Calu3 (cell line): ENCODE results near the gene TUT7. TPM values are rescaled to one million over a fixed set of nuclear protein-coding genes. Genes with fewer than 3 reads are reported as not detected.

Experiments used
- BruUV-seq: library from RNA; stranded (reverse); fragments of 400-500 nt; replicated peaks from 2 replicates; lab custom pipeline; 2021; lab: Mats Ljungman, UMichigan
- CTCF ChIA-PET: fragments of 300-600 bp; sonication (Branson Sonifier 250); formaldehyde crosslinking; loops from one replicate; lab custom pipeline; 2022; ENCODE audit warnings: antibody characterized with exemption; lab: Charles Lee
- DNase-seq: peaks from one replicate; pipeline ENCODE4 v3.0.0; 2022
- H3K27ac Mint-ChIP-seq: one replicate; pipeline ENCODE4 v1.8.0; 2022; ENCODE audit warnings: mixed read lengths; ENCODE audit not compliant: unreplicated experiment
- H3K27me3 Mint-ChIP-seq: one replicate; pipeline ENCODE4 v1.8.0; 2022; ENCODE audit warnings: mixed read lengths; ENCODE audit not compliant: unreplicated experiment
- H3K36me3 Mint-ChIP-seq: one replicate; pipeline ENCODE4 v1.8.0; 2022; ENCODE audit warnings: mild to moderate bottlenecking, moderate library complexity, mixed read lengths; ENCODE audit not compliant: insufficient read depth, unreplicated experiment
- H3K4me1 Mint-ChIP-seq: one replicate; pipeline ENCODE4 v1.8.0; 2022; ENCODE audit warnings: mild to moderate bottlenecking, low read depth, mixed read lengths; ENCODE audit not compliant: unreplicated experiment
- H3K4me3 Mint-ChIP-seq: one replicate; pipeline ENCODE4 v1.8.0; 2022; ENCODE audit warnings: mild to moderate bottlenecking, low read depth, moderate library complexity, mixed read lengths; ENCODE audit not compliant: unreplicated experiment
- H3K9me3 Mint-ChIP-seq: one replicate; pipeline ENCODE4 v1.8.0; 2022; ENCODE audit warnings: low read depth, mixed read lengths; ENCODE audit not compliant: unreplicated experiment
- CTCF ChIP-seq: fragments of 200-600 bp; IDR thresholded peaks from one replicate; pipeline ENCODE4 v1.8.0; 2022; ENCODE audit warnings: antibody characterized with exemption; ENCODE audit not compliant: unreplicated experiment
- intact Hi-C: fragments of 100-400 bp; cut with micrococcal nuclease; formaldehyde crosslinking; loops from one replicate; pipeline ENCODE4 v1.10.0; 2022; ENCODE audit not compliant: unreplicated experiment
- total RNA-seq: library from RNA; stranded (reverse); gene quantifications from 2 replicates; pipeline ENCODE4 v1.2.3, GENCODE V29; 2022

TUT7 gene
- total RNA-seq, 1 experiment from 2014 or later = 16.2 TPM

GRCh38 chr9:86287013-86287412 lies 67.2 kb downstream of the TUT7 start:
- CTCF ChIA-PET = no interaction called here
- intact Hi-C loops = no loop called here

GRCh38 chr9:86286278-86286677 lies 67.9 kb downstream of the TUT7 start:
- no peak overlapping the region for H3K27ac Mint-ChIP-seq
- intact Hi-C loops = no loop called here
- no peaks in the 10 kb centered on the region for H3K9me3 Mint-ChIP-seq
- no peak for TF ChIP-seq CTCF
- CTCF ChIA-PET = no interaction called here
- H3K36me3 Mint-ChIP-seq = peaks cover 30% of the 10 kb centered on the region
- no peak for DNase-seq
- peaks cover 11% of the 10 kb centered on the region for H3K4me1 Mint-ChIP-seq
- no TSS peak for BruUV-seq
- no peak overlapping the region for H3K4me3 Mint-ChIP-seq
- no peaks in the 10 kb centered on the region for H3K27me3 Mint-ChIP-seq

More at GRCh38 chr9:86287013-86287412, 67.2 kb downstream of the TUT7 start:
- Mint-ChIP-seq H3K36me3 (peaks cover 22% of the 10 kb centered on the region), H3K27me3 (no peaks in the 10 kb centered on the region), H3K27ac (no peak overlapping the region), H3K4me1 (peaks cover 11% of the 10 kb centered on the region), H3K9me3 (no peaks in the 10 kb centered on the region), H3K4me3 (no peak overlapping the region)
- no TSS peak for BruUV-seq
- no peak for DNase-seq
- TF ChIP-seq CTCF = no peak

- BruUV-seq = no TSS peak
- Mint-ChIP-seq H3K4me1 (peaks cover 11% of the 10 kb centered on the region), H3K27me3 (no peaks in the 10 kb centered on the region), H3K27ac (no peak overlapping the region), H3K4me3 (no peak overlapping the region), H3K36me3 (peaks cover 23% of the 10 kb centered on the region), H3K9me3 (no peaks in the 10 kb centered on the region)
- intact Hi-C loops = no loop called here
- CTCF ChIA-PET = no interaction called here
- no peak for DNase-seq
- no peak for TF ChIP-seq CTCF
Observed at GRCh38 chr9:86285261-86285660, 68.9 kb downstream of the TUT7 start.

GRCh38 chr9:86282979-86283535 lies 71.2 kb downstream of the TUT7 start:
- H3K36me3 Mint-ChIP-seq = peaks cover 23% of the 10 kb centered on the region
- TSS peak; percentile 68 for BruUV-seq

More at GRCh38 chr9:86282979-86283535, 71.2 kb downstream of the TUT7 start:
- intact Hi-C loops = no loop called here
- H3K4me3 Mint-ChIP-seq = peak overlapping the region; percentile 69
- H3K4me1 Mint-ChIP-seq = peaks cover 19% of the 10 kb centered on the region
- H3K27ac Mint-ChIP-seq = peak overlapping the region; percentile 40
- CTCF ChIA-PET = interaction anchor here (0.8 kb wide), 1 partner anchor 10 kb away, joined by 3 read pairs; no protein-coding TSS in a partner anchor
- no peak for TF ChIP-seq CTCF
- H3K9me3 Mint-ChIP-seq = no peaks in the 10 kb centered on the region
- no peak for DNase-seq
- no peaks in the 10 kb centered on the region for H3K27me3 Mint-ChIP-seq
